ENCODE data around the gene KRTCAP2.
"Not testable (repeated sequence)": the region's sequence is repeated elsewhere in the genome, so short reads cannot be mapped to it uniquely, and the experiment has no call there.

- not testable (repeated sequence) for TF ChIP-seq CTCF, POLR2A (IDR thresholded peaks at IDR 0.05)
These were observed 20.8 kb upstream of the KRTCAP2 start for GRCh38 chr1:155193991-155194240.

Measured in ovary (tissue), 3 donors.